ENCODE measurements around the gene CD3D. TPM values are rescaled to one million over a fixed set of nuclear protein-coding genes. Genes with fewer than 3 reads are reported as not detected.

Gene CD3D
- polyA plus RNA-seq, 1 donor from 2014 or later: not detected

DNA sequence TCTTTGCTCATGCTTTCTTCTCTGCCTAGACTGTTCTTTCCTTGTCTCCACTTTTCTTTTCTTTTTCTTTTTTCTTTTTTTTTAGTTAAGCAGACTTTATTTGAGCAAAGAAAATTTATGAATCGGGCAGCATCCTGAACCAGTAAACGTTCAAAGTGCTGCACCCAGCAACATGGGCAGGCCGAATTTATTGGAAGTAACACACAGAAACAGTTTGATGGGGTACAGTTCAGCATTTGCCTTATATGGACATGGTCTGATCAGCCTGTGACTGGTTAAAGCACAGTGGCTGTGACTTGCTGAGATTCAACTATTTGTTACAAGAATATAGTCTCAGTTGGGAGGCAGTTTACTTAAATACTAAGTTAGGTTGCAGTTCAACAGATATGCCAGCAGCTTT, 22.0 kb downstream of the CD3D start:
- no peak overlapping the region for H3K4me3 ChIP-seq (ENCODE audit: low read length)
- H3K9ac ChIP-seq (ENCODE audit: low read length): no peak overlapping the region

DNA sequence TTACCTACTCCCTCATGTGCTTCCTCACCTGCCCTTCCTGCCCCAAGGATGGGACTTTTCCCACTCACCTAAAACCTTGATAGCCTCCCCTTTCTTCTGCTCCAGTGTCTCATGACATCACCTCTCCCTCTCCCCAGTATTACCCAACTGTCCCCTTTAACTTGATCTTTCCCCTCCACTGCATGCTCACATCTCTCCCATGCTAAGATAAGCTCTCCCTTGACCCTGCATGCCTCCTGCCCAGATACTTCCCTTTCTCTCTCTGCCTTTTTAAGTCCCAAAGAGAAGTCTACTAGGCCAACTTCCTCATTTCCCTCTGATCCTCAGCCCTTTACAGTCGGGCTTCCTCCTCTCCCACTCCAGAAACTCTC, 23.2 kb downstream of the CD3D start:
- no peaks in the 10 kb centered on the region for H3K9me3 ChIP-seq (ENCODE audit: low read length)
- TF ChIP-seq MXI1 (conservative IDR thresholded peaks at IDR 0.05; ENCODE audit: poor library complexity, severe bottlenecking): no peak
- TF ChIP-seq, protein P1, sequence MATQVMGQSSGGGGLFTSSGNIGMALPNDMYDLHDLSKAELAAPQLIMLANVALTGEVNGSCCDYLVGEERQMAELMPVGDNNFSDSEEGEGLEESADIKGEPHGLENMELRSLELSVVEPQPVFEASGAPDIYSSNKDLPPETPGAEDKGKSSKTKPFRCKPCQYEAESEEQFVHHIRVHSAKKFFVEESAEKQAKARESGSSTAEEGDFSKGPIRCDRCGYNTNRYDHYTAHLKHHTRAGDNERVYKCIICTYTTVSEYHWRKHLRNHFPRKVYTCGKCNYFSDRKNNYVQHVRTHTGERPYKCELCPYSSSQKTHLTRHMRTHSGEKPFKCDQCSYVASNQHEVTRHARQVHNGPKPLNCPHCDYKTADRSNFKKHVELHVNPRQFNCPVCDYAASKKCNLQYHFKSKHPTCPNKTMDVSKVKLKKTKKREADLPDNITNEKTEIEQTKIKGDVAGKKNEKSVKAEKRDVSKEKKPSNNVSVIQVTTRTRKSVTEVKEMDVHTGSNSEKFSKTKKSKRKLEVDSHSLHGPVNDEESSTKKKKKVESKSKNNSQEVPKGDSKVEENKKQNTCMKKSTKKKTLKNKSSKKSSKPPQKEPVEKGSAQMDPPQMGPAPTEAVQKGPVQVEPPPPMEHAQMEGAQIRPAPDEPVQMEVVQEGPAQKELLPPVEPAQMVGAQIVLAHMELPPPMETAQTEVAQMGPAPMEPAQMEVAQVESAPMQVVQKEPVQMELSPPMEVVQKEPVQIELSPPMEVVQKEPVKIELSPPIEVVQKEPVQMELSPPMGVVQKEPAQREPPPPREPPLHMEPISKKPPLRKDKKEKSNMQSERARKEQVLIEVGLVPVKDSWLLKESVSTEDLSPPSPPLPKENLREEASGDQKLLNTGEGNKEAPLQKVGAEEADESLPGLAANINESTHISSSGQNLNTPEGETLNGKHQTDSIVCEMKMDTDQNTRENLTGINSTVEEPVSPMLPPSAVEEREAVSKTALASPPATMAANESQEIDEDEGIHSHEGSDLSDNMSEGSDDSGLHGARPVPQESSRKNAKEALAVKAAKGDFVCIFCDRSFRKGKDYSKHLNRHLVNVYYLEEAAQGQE (IDR thresholded peaks at IDR 0.05; ENCODE audit: borderline replicate concordance): no peak
- TF ChIP-seq SMC3 (conservative IDR thresholded peaks at IDR 0.05; ENCODE audit: poor library complexity): no peak
- TF ChIP-seq, protein P2, sequence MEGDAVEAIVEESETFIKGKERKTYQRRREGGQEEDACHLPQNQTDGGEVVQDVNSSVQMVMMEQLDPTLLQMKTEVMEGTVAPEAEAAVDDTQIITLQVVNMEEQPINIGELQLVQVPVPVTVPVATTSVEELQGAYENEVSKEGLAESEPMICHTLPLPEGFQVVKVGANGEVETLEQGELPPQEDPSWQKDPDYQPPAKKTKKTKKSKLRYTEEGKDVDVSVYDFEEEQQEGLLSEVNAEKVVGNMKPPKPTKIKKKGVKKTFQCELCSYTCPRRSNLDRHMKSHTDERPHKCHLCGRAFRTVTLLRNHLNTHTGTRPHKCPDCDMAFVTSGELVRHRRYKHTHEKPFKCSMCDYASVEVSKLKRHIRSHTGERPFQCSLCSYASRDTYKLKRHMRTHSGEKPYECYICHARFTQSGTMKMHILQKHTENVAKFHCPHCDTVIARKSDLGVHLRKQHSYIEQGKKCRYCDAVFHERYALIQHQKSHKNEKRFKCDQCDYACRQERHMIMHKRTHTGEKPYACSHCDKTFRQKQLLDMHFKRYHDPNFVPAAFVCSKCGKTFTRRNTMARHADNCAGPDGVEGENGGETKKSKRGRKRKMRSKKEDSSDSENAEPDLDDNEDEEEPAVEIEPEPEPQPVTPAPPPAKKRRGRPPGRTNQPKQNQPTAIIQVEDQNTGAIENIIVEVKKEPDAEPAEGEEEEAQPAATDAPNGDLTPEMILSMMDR (IDR thresholded peaks at IDR 0.05; ENCODE audit: poor library complexity, severe bottlenecking): no peak
- no peak for TF ChIP-seq POLR2AphosphoS5 (IDR thresholded peaks at IDR 0.05)
- TF ChIP-seq EZH2 (IDR thresholded peaks at IDR 0.05; ENCODE audit: borderline replicate concordance, insufficient read depth, low read length, poor library complexity, severe bottlenecking): no peak
- no peak for TF ChIP-seq RAD21 (conservative IDR thresholded peaks at IDR 0.05)
- no peak for TF ChIP-seq TAF1 (IDR thresholded peaks at IDR 0.05; ENCODE audit: low read depth)
- TF ChIP-seq EP300 (conservative IDR thresholded peaks at IDR 0.05; ENCODE audit: poor library complexity, severe bottlenecking): no peak
- no peak overlapping the region for H3K4me3 ChIP-seq (ENCODE audit: low read length)
- H3K36me3 ChIP-seq (ENCODE audit: insufficient read depth, low read length): no peaks in the 10 kb centered on the region
- no peaks in the 10 kb centered on the region for H3K27me3 ChIP-seq (ENCODE audit: insufficient read depth, low read depth, low read length)
- no peak overlapping the region for H3K4me2 ChIP-seq (ENCODE audit: low read length)
- no peaks in the 10 kb centered on the region for H3K79me2 ChIP-seq (replicated peaks; ENCODE audit: insufficient read depth, low read length)
- no peaks in the 10 kb centered on the region for H3F3A ChIP-seq (ENCODE audit: insufficient read depth, low read length, poor library complexity, severe bottlenecking)
- H2AFZ ChIP-seq (ENCODE audit: low read depth, low read length): no peak overlapping the region
- no peaks in the 10 kb centered on the region for H3K9me2 ChIP-seq (ENCODE audit: insufficient read depth, low read length)
- no peaks in the 10 kb centered on the region for H4K20me1 ChIP-seq (ENCODE audit: insufficient read depth)
- H3K27ac ChIP-seq (ENCODE audit: low read length): no peak overlapping the region
- H3K9ac ChIP-seq (ENCODE audit: low read length): no peak overlapping the region

More for the DNA sequence above, 22.0 kb downstream of the CD3D start:
- no peak overlapping the region for H3K27ac ChIP-seq (ENCODE audit: low read length)
- H3K4me2 ChIP-seq (ENCODE audit: low read length): no peak overlapping the region
- no peaks in the 10 kb centered on the region for H4K20me1 ChIP-seq (ENCODE audit: insufficient read depth)
- H3F3A ChIP-seq (ENCODE audit: insufficient read depth, low read length, poor library complexity, severe bottlenecking): no peaks in the 10 kb centered on the region
- no peak for TF ChIP-seq EZH2 (IDR thresholded peaks at IDR 0.05; ENCODE audit: borderline replicate concordance, insufficient read depth, low read length, poor library complexity, severe bottlenecking)
- no peak for TF ChIP-seq EP300 (conservative IDR thresholded peaks at IDR 0.05; ENCODE audit: poor library complexity, severe bottlenecking)
- TF ChIP-seq SMC3 (conservative IDR thresholded peaks at IDR 0.05; ENCODE audit: poor library complexity): no peak
- TF ChIP-seq, protein P1 (IDR thresholded peaks at IDR 0.05; ENCODE audit: borderline replicate concordance): no peak
- no peak for TF ChIP-seq TAF1 (IDR thresholded peaks at IDR 0.05; ENCODE audit: low read depth)
- TF ChIP-seq RAD21 (conservative IDR thresholded peaks at IDR 0.05): no peak
- TF ChIP-seq, protein P2 (IDR thresholded peaks at IDR 0.05; ENCODE audit: poor library complexity, severe bottlenecking): no peak
- no peak for TF ChIP-seq MXI1 (conservative IDR thresholded peaks at IDR 0.05; ENCODE audit: poor library complexity, severe bottlenecking)
- no peak for TF ChIP-seq POLR2AphosphoS5 (IDR thresholded peaks at IDR 0.05)
- H3K27me3 ChIP-seq (ENCODE audit: insufficient read depth, low read depth, low read length): no peaks in the 10 kb centered on the region
- H3K36me3 ChIP-seq (ENCODE audit: insufficient read depth, low read length): no peaks in the 10 kb centered on the region
- no peaks in the 10 kb centered on the region for H3K79me2 ChIP-seq (replicated peaks; ENCODE audit: insufficient read depth, low read length)
- H2AFZ ChIP-seq (ENCODE audit: low read depth, low read length): no peak overlapping the region
- no peaks in the 10 kb centered on the region for H3K9me3 ChIP-seq (ENCODE audit: low read length)
- no peaks in the 10 kb centered on the region for H3K9me2 ChIP-seq (ENCODE audit: insufficient read depth, low read length)
